Activated CD4-positive, alpha-beta T cell treated with anti-CD3 and anti-CD28 coated beads, Interleukin-2, amount 50 U/mL, for 16 hours (primary cell): ENCODE measurements around the gene TINCR.
"Not testable (repeated sequence)": the region's sequence is repeated elsewhere in the genome, so short reads cannot be mapped to it uniquely, and the experiment has no call there.

Experiments
- DNase-seq: peaks from one replicate; pipeline ENCODE4 v3.0.0-alpha.2; 2020

TINCR gene

GRCh38 chr19:5567360-5567969 lies at the start of gene TINCR:
Gene TINCR (minus strand): TSS chr19:5567953.
- DNase-seq, result no peak

GRCh38 chr19:5617080-5617479 lies 49.3 kb upstream of the TINCR start:
- no peak for DNase-seq

GRCh38 chr19:5615756-5616327 lies 48.1 kb upstream of the TINCR start:
- no peak for DNase-seq

GRCh38 chr19:5612891-5613865 lies 45.4 kb upstream of the TINCR start:
- no peak for DNase-seq

- DNase-seq, result no peak
Observed at GRCh38 chr19:5609881-5610448, 42.2 kb upstream of the TINCR start.

GRCh38 chr19:5608766-5609165 lies 41.0 kb upstream of the TINCR start:
- DNase-seq, result not testable (repeated sequence)

DNA sequence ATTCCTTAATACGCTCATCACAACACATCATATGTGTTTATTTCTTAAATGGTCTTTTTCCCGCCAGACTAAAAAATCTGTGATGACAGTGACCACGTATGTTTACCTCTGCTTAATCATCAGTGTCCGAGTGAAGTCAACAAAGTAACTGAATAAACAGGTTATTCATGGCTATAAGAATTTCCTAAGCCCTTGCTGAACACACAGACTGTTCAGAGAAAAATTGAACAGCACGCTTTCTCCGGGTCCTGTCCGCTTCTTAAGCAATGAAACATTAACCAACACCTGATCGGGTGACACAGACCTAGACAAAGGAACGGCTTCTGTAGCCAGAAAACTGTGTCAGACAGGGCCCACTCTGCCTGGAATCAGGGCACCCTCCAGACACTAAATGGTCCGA lies 40.5 kb upstream of the TINCR start:
- no peak for DNase-seq

DNA sequence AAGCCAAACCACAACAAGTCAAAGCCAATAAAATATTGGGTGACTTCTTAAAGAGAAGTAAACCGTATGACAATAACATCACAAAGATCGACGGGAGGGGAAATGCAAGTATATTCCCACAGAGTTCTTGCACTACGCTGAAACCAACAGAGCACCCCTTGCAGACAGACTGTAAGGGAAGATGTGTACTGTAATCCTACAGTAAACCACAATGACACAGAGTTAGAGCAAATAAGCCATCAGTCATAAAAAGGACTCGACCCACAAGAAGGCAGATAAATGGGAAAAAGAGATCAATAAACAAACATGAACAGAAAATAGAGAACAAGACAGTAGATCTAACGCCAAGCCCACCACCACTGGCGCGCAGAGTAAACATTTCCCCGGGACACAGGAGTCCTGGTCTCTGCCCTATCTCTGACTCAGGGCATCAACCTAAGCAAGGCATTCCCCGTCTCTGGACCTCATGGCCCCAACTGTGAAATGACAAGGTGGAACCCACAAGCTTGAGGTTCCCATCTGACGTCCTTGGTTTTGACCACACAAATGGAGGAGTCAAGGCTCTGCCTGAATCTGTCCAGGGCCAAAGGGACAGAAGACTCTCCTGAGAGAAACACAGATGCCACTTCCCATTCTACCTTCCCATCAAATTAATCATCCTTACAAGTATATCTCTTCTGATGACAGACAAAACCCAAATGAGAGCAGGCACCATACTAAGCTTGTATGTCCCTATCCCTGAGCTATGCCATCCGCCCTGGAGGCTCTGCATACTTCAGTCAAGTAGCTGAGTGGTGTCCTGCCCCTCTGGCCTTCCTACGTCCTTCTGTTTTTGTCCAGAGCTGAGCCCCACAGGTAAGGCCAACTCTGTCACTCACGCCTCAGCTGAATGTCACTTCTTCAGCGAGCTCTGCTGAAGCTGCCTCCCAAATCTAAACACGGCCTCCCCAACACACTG lies 39.8 kb upstream of the TINCR start:
- no peak for DNase-seq

DNA sequence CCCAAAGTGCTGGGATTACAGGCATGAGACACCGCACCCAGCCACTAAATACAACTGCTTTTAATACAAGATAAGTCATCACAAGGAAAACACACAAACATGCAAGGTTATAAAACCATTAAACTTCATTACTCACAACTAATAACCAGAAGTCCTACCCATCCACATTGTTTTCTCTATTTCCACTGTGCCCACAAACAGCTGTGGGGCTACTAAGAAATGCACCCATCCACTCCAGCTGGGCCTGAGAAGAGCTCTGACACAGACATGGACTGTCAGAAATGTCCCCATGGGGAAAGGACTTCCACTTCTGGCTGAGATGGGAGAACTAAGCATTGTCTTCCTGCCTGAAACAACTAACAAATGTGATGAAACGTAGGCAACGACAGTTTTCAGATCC lies 37.6 kb upstream of the TINCR start:
- DNase-seq, result no peak

- DNase-seq, result no peak
Observed at GRCh38 chr19:5603626-5604025, 35.9 kb upstream of the TINCR start.

GRCh38 chr19:5600797-5601196 lies 33.0 kb upstream of the TINCR start:
- no peak for DNase-seq

GRCh38 chr19:5595745-5596144 lies 28.0 kb upstream of the TINCR start:
- no peak for DNase-seq

- DNase-seq, result no peak
Observed at GRCh38 chr19:5595129-5595528, 27.4 kb upstream of the TINCR start.

DNA sequence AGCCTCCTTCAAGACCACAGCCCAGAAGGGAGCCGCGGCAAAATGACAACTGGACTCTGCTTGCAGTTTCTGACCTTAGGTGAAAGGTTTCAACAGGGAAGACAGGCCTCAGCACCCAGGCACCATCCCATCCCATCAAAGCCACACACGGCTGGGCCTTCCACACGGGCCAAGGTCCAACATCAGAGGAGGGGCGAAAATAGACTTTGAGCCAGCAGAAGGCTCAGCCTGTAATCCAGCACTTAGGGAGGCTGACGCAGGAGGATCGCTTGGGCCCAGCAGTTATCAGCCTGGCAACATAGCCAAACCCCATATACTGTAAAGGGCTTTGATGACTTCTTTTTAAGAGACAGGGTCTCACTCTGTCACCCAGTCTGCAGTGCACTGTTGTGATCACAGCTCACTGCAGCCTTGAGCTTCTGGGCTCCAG lies 26.8 kb upstream of the TINCR start:
- DNase-seq, result no peak

DNA sequence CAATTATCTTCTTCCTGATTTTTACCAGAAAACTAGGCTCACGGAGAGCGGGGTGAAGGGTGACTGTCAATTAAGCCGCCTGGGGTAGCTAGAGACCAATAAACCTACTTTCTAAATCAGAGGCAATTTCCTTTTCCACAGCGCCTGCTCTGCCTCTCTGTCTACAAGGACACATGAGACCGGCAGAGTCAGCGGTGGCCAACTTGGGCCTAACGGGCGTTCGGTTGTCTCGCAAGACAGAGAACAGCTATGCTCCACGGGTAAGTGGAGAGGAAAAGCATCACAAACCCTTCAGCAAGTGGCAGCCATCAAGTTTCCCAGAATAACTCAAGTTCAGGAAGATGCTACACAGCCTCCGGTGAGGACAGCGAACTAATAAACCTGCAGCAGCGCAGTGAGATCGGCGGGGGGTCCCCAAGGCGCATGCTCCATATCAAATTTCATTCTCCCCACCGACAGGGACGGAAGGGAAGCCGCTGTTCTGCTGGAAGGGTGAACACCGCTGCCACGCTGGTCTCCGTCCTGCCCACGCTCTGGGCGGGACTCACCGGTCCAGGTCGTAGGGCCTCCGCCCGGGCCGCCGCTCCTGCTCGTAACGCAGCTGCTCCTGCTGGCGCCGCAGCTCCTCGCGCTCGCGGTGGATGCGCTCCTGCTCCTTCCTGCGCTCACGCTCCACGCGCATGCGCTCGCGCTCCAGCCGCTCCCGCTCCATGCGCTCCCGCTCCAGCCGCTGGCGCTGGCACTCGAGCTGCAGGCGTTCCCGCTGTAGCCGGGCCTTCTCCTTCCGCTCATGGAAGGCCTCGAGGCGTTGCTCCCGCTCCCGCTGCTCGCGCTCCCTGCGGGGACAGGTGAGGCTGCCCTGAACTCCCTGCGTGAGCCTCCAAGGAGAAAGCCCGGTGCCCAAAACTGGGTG lies 25.8 kb upstream of the TINCR start:
- no peak for DNase-seq

DNA sequence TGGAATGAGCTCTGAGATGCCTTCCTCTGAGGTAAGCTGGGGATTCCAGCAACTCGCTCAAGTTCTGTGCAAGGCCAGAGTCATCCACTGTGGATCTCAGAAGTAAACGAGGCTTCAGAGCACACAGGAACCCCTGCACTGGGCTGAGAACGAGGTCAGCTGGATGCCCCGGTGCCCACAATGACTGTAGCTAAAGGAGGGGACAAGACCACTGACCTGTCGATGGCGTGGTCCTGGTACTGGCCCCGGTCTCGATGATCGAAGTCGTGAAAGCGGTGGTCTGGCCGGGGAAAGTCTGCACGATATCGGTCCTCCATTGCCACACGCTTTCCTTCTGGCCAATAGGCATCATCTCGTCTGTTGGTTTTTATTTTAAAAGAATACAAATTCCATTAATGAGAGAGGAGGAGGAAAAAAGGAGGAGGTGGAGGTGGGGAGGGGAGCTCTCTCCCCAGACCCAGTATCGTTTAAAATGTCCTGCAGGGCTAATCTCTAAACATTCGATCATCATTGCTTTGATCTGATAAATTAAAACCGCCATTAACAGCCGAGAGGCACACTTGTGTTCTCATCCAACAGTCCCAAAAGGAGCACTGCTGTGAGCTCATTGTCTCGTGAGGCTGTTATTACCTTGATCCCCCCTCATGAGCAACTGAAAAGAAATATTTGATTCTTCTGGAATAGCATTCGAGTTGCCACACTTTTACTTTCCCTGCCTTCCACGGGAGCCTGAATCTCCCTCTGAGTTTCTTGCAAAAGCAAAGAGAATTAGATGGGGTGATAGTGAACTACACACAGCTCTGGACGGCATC lies 25.0 kb upstream of the TINCR start:
- DNase-seq, result no peak

DNA sequence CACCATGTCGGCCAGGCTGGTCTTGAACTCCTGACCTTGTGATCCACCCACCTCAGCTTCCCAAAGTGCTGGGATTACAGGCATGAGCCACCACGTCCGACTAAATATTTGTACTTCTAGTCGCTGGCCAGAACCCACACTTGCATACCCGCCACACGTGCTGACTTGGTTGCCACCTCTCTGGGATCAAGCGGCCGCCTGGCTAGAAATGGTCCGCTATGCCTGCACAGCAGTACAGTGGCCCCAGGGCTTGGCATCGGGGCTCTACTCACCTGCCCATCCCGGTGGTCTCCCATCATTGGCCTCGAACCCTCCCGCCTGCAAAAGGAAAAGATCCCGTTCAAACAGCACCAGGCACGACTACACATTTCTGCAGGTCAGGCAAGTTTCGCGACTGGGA lies 23.7 kb upstream of the TINCR start:
- DNase-seq, result no peak

- DNase-seq, result no peak
Observed at GRCh38 chr19:5590865-5591154, 23.1 kb upstream of the TINCR start.

DNA sequence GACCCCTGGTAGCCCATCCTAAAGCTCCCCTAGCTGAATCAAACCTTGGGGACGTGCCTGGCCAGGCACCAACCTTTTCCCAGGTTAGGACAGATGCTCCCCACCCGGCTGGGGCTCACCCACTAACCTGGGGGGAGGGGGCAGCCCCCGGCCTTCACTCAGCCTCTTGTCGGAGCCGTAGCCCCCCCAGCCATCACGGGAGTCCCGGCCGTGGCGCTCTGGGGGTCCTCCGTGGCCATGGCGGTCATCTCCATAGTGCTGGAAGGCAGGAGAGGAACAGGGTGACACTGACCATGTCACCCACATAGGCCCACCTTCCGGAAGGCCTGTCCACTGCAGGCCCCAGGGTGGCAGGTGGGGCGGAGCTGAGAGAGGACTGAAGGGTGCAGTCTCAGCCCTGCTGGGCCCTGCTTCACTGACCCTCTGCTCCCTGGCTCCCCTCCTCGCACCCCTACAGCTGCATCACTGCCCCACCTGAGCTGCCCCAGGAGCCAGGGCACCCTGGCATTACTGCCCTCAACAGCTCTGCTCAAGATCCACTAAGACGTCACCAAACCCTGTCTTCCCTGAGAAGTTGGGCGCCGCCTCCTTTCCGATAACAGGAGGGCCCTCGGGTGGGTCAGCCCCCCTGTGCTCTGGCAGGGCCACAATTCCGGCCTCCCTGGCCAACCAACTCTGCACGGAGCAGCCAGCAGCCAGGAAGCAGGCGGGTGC lies 22.6 kb upstream of the TINCR start:
- DNase-seq, result no peak
